Neuron (in vitro differentiated cells): ENCODE data around the gene ZMIZ2.
"Not testable (repeated sequence)": the region's sequence is repeated elsewhere in the genome, so short reads cannot be mapped to it uniquely, and the experiment has no call there.

Experiments
- H2AFZ ChIP-seq: one replicate; pipeline ENCODE4 v1.6.1; 2013; ENCODE audit warnings: low read depth, mild to moderate bottlenecking, inconsistent platforms, low read length, moderate library complexity
- H3K27me3 ChIP-seq: one replicate; pipeline ENCODE4 v1.6.1; 2013; ENCODE audit warnings: low read length; ENCODE audit not compliant: insufficient read depth
- H3K36me3 ChIP-seq: one replicate; pipeline ENCODE4 v1.6.1; 2013; ENCODE audit warnings: low read length; ENCODE audit not compliant: insufficient read depth
- H3K4me1 ChIP-seq: one replicate; pipeline ENCODE4 v1.6.1; 2013; ENCODE audit warnings: low read length; ENCODE audit not compliant: insufficient read depth
- H3K4me3 ChIP-seq: 2 replicates; pipeline ENCODE4 v1.5.1; 2013; ENCODE audit warnings: mild to moderate bottlenecking, low read length, moderate library complexity
- H3K9me3 ChIP-seq: one replicate; pipeline ENCODE4 v1.6.1; 2013; ENCODE audit warnings: low read length

ZMIZ2 gene

DNA sequence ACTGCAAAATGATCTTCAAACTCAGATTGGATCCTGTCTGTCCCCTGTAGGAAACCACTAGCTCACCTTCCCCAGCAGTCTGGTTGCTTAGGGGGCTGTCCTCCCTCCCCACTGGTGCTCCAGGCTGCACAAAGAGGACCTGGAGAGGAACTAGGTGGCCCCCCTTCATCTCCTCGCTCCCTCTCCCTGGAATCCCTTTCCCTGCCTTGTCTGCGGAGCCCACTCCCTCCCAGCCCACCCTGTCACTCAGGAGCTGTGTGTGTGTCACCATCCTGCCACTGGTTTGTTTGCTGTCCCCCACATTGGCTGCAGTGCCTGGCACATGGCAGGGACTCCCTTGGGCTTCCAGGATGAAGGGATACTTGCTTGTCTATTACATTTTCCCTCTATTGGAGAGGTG lies 35.5 kb upstream of the ZMIZ2 start:
- H3K9me3 ChIP-seq = no peaks in the 10 kb centered on the region
- H3K36me3 ChIP-seq = peaks cover 7% of the 10 kb centered on the region
- no peak overlapping the region for H2AFZ ChIP-seq
- no peaks in the 10 kb centered on the region for H3K27me3 ChIP-seq
- no peak overlapping the region for H3K4me3 ChIP-seq
- H3K4me1 ChIP-seq = no peaks in the 10 kb centered on the region

DNA sequence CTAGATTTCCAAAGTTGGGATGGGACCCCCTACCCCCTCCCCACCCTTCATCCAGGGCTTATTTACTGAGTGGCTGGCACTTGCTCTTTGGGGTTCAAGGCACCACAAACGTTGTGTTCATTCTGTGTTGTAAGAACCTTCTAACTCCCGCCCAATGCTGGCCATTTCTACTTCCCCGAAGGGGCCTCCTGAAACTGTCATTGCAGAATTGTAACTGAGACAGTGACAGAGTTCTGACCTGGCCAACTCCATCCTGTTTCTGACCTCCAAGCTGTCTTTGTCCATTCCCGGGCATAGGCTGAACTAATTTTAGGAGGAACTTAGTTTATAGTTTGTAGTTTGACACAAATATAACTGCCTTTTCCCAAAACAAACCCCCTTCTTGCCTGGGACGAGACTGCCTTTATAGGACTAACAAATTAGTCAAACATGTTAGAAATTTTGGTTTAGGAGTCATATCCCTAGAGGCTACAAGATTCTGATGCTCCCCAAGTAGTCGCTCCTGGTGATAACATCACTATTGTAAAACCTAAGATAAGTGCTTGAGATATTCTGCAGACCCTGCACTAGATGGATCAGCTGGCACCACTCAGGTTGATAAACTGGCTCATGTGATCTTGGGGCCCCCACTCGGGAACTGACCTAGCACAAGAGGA lies 34.8 kb upstream of the ZMIZ2 start:
- Histone ChIP-seq H3K4me1 (no peaks in the 10 kb centered on the region), H2AFZ (no peak overlapping the region), H3K4me3 (no peak overlapping the region)

DNA sequence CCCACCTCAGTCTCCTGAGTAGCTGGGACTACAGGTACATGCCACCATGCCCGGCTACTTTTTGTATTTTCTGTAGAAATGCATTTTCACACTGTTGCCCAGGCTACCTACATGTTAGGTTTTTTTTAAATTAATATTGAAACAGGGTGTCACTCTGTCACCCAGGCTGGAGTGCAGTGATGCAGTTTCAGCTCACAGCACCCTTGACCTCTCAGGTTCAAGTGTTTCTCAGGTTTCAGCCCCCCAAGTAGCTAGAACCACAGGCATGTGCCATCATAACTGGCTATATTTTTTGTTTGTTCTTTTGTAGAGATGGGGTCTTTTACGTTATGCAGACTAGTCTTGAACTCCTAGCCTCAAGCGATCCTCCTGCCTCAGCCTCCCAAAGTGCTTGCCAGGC lies 32.4 kb upstream of the ZMIZ2 start:
- H2AFZ ChIP-seq = no peak overlapping the region
- no peaks in the 10 kb centered on the region for H3K9me3 ChIP-seq
- no peaks in the 10 kb centered on the region for H3K27me3 ChIP-seq
- H3K4me3 ChIP-seq = no peak overlapping the region
- no peaks in the 10 kb centered on the region for H3K36me3 ChIP-seq
- H3K4me1 ChIP-seq = no peaks in the 10 kb centered on the region

More for the DNA sequence above, 34.8 kb upstream of the ZMIZ2 start:
- Histone ChIP-seq H3K9me3 (no peaks in the 10 kb centered on the region), H3K36me3 (peaks cover 5% of the 10 kb centered on the region), H3K27me3 (no peaks in the 10 kb centered on the region)

DNA sequence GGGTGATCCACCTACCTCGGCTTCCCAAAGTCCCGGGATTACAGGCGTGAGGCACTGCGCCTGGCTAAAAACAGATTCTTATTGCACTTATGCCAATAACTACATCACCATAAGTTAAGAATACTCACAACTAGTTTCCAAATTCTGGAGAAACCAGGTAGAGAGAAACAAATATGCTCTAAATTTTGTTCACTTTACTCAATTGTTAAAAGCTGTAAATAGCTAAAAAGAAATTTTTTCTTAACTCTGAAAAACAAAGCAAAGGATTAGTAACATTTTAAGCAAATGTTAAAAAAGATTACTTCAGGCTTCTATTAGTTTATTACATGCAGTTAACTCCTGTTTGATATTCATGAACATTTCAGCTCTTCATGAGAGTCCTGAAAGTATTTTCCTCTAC lies 28.3 kb upstream of the ZMIZ2 start:
- Histone ChIP-seq H3K36me3 (no peaks in the 10 kb centered on the region), H2AFZ (no peak overlapping the region), H3K9me3 (no peaks in the 10 kb centered on the region), H3K4me1 (no peaks in the 10 kb centered on the region), H3K4me3 (no peak overlapping the region), H3K27me3 (no peaks in the 10 kb centered on the region)

DNA sequence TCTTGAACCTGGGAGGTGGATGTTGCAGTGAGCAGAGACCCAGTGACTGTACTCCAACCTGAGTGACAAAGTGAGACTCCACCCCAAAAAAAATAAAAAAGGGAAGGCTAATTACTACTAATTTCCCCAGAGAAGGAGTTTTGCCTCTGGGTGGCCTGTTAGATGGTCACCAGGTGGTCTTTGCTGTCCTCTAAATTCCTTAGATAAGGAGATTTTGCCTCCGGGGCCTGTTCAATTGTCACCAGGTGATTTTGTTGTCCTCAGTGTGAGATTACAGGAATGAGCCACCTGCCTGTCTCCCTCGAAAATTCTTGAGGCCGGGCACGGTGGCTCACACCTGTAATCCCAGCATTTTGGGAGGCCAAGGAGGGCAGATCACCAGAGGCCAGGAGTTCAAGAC lies 24.4 kb upstream of the ZMIZ2 start:
- Histone ChIP-seq H3K4me3 (no peak overlapping the region), H3K4me1 (no peaks in the 10 kb centered on the region), H2AFZ (no peak overlapping the region), H3K27me3 (no peaks in the 10 kb centered on the region), H3K36me3 (no peaks in the 10 kb centered on the region), H3K9me3 (no peaks in the 10 kb centered on the region)

DNA sequence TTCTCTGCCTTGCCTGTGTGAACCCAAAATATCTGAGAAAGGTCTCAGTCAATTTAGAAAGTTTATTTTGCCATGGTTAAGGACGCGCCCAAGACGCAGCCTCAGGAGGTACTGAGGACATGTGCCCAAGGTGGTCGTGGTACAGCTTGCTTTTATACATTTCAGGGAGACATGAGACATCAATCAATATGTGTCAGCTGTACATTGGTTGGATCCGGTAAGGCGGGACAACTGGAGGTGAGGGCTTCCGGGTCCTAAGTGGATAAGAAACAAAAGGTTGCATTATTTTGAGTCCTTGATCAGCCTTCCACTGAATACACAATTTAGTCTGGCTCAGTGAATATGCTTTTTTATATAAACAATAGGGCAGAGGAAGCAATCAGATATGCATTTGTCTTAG lies 22.4 kb upstream of the ZMIZ2 start:
- H3K4me1 ChIP-seq, H3K27me3 ChIP-seq, H3K4me3 ChIP-seq, H3K36me3 ChIP-seq, H2AFZ ChIP-seq, H3K9me3 ChIP-seq: not testable (repeated sequence)

DNA sequence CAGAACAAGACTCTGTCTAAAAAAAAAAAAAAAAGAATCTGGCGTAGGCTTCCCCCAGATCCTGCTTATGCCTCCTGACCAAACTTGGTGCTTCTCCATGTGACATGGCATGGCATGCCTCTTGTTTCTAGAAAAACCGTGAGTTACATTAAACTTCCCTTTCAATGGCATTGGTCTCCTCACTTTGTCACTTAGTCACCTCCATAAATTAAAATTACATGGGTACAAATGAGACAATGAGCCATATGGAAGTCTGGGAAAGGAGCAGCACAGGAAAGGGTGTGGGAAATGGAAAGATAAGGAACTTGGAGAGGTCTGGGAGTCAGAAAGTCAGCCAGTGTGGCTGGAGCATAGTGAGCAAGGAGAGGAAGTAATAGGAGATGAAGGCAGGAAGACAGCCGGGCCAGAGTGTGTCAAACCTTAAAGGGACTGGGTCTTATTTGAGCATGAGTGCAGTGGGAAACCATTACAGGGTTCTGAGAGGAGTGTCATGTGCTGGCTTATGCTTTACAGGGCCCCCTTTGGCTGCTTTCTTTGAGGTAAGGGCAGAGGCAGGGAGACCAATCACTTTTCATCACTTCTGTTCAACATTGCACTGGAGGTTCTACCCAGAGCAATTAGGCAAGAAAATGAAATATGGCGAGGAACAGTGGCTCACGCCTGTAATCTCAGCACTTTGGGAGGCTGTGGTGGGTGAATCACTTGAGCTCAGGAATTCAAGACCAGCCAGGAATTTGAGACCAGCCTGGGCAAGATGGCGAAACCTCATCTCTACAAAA lies 21.3 kb upstream of the ZMIZ2 start:
- Histone ChIP-seq H3K4me3 (no peak overlapping the region), H2AFZ (no peak overlapping the region), H3K27me3 (no peaks in the 10 kb centered on the region), H3K9me3 (no peaks in the 10 kb centered on the region), H3K36me3 (no peaks in the 10 kb centered on the region), H3K4me1 (no peaks in the 10 kb centered on the region)

DNA sequence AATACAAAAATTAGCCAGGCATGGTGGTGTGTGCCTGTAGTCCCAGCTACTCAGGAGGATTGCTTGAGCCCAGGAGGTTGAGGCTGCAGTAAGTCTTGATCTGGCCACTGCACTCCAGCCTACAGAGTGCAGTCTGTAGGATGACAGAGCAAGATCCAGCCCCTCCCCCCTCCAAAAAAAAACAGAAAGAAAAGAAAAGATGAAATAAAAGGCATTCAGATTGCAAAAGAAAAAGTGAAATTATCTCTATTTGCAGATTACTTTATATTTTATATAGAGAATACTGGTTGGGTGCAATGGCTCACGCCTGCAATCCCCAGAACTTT lies 20.7 kb upstream of the ZMIZ2 start:
- Histone ChIP-seq H2AFZ (no peak overlapping the region), H3K4me1 (no peaks in the 10 kb centered on the region), H3K36me3 (no peaks in the 10 kb centered on the region), H3K9me3 (no peaks in the 10 kb centered on the region), H3K4me3 (no peak overlapping the region), H3K27me3 (no peaks in the 10 kb centered on the region)

DNA sequence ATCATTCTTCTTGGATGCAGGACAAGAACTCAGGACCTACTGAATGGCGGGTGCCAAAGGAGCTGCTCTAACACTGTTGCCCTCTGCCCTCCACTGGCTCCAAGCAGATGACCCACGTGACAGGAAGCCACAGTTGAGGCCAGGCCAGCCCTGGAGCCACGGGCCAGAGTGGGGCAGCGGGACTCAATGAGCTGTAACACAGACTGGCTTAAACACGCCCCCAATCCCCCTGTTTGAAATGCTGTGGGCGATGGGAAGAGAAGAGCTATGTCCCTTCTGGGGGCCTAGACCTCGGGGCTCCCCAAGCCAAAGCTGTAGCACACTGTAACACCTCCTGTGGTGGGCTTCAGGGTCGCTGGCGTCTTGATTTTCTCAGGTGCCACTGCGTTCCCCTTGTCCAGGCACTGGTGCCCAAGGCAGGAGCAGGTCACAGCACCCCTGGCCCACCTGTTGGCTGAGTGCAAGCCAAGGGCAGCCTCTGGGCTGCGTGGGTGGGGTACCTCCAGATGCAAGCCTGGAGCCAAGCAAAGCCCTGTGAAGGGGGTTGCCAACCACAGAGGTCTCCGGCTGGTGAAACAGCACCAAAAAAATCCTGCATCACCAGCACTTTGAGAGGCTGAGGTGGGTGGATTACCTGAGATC lies 18.6 kb upstream of the ZMIZ2 start:
- Histone ChIP-seq H3K4me1 (no peaks in the 10 kb centered on the region), H3K4me3 (no peak overlapping the region), H3K36me3 (no peaks in the 10 kb centered on the region), H2AFZ (no peak overlapping the region), H3K27me3 (no peaks in the 10 kb centered on the region), H3K9me3 (no peaks in the 10 kb centered on the region)

DNA sequence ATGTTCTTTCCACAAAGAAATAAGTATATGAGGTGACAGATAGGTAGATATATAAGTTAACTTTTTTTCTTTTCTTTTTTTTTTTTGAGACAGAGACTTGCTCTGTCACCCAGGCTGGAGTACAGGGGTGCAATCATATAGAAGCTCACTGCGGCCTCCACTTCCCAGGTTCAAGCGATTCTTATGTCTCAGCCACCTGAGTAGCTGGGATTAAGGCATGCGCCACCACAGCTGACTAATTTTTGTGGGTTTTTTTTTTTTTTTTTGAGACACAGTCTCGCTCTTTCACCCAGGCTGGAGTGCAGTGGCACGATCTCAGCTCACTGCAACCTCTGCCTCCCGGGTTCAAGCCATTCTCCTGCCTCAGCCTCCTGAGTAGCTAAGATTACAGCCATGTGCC lies 15.7 kb upstream of the ZMIZ2 start:
- not testable (repeated sequence) for H3K4me3 ChIP-seq, H3K9me3 ChIP-seq, H3K27me3 ChIP-seq, H2AFZ ChIP-seq, H3K36me3 ChIP-seq, H3K4me1 ChIP-seq

DNA sequence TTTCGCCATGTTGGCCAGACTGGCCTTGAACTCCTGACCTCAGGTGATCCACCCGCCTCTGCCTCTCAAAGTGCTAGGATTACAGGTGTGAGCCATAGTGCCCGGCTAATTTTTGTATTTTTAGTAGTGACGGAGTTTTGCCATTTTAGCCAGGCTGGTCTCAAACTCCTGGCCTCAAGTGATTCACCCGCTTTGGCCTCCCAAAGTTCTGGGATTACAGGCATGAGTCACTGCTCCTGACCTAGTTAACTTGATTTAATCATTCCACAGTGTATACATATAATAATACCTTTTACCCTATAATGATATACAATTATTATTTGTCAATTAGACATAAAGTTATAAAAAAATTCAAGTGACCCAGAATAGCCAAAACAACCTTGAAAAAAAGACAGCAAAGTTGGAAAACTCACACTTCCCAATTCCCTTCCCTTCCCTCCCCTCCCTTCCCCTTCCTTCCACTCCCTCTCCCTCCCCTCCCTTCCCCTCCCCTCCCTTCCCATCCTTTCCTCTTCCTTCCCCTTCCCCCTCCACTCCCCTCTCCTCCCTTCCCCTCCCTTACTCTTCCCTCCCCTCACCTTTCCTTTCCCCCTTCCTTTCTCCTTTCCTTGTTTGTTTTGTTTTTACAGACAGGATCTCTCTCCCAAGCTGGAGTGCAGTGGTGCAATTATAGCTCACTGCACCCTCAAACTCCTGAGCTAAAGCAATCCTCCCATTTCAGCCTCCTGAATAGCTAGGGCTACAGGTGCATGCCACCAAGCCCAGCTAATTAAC lies 14.8 kb upstream of the ZMIZ2 start:
- no peaks in the 10 kb centered on the region for H3K9me3 ChIP-seq
- H3K4me3 ChIP-seq = no peak overlapping the region
- no peak overlapping the region for H2AFZ ChIP-seq
- H3K36me3 ChIP-seq = no peaks in the 10 kb centered on the region
- no peaks in the 10 kb centered on the region for H3K4me1 ChIP-seq
- no peaks in the 10 kb centered on the region for H3K27me3 ChIP-seq

DNA sequence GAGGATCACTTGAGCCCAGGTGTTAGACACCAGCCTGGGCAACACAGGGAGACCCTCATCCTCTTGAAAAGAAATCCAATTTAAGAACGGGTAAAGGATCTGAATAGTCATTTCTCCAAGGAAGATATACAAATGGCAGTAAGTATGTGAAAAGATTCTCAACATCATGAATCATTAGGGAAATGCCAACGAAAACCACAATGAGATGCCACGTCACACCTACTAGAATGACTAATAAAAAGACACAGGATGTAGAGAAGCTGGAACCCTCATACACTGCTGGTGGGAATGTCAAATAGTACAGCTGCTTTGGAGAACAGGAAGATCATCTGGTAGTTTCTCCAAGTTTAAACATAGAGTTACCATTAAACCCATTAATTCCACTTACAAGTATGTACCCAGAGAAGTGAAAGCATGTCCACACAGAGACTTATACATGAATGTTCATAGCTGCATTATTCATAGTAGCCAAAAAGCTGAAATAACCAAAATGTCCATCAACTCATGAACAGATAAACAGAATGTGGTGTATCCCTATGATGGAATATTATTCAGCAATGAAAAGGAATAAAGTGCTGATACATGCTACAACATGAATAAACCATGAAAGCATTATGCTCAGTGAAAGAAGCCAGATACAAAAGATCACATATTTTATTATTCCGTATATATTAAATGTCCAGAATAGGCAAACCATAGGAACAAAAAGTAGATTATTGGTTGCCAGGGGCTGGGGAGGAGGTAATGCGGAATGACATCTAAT lies 13.1 kb upstream of the ZMIZ2 start:
- Histone ChIP-seq H3K4me1 (no peaks in the 10 kb centered on the region), H3K4me3 (no peak overlapping the region), H3K9me3 (no peaks in the 10 kb centered on the region), H3K27me3 (no peaks in the 10 kb centered on the region), H3K36me3 (no peaks in the 10 kb centered on the region), H2AFZ (no peak overlapping the region)
